ENCODE results near the gene RTP4.

The RTP4 gene

DNA sequence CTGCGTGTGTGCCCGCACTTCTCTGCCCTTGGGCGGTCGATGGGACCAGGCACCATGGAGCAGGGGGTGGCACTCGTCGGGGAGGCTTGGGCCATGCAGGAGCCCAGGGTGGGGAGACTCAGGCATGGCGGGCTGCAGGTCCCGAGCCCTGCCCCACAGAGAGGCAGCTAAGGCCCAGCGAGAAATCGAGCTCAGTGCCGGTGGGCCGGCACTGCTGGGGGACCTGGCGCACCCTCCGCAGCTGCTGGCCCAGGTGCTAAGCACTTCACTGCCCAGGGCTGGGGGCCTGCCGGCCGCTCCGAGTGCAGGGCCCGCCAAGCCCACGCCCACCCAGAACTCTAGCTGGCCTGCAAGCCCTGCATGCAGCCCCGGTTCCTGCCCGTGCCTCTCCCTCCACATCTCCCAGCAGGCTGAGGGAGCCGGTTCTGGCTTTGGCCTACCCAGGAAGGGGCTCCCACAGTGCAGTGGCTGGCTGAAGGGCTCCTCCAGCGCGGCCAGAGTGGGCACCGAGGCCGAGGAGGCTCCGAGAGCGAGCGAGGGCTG lies 553 bp upstream of the RTP4 start:
- DNase-seq (ENCODE audit: low read depth), result no peak
- H3K4me3 ChIP-seq (ENCODE audit: low read length), result no peak overlapping the region
- TF ChIP-seq, protein P1, sequence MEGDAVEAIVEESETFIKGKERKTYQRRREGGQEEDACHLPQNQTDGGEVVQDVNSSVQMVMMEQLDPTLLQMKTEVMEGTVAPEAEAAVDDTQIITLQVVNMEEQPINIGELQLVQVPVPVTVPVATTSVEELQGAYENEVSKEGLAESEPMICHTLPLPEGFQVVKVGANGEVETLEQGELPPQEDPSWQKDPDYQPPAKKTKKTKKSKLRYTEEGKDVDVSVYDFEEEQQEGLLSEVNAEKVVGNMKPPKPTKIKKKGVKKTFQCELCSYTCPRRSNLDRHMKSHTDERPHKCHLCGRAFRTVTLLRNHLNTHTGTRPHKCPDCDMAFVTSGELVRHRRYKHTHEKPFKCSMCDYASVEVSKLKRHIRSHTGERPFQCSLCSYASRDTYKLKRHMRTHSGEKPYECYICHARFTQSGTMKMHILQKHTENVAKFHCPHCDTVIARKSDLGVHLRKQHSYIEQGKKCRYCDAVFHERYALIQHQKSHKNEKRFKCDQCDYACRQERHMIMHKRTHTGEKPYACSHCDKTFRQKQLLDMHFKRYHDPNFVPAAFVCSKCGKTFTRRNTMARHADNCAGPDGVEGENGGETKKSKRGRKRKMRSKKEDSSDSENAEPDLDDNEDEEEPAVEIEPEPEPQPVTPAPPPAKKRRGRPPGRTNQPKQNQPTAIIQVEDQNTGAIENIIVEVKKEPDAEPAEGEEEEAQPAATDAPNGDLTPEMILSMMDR (IDR thresholded peaks at IDR 0.05; ENCODE audit: insufficient read depth, low read depth, low read length, missing control alignments), result no peak

DNA sequence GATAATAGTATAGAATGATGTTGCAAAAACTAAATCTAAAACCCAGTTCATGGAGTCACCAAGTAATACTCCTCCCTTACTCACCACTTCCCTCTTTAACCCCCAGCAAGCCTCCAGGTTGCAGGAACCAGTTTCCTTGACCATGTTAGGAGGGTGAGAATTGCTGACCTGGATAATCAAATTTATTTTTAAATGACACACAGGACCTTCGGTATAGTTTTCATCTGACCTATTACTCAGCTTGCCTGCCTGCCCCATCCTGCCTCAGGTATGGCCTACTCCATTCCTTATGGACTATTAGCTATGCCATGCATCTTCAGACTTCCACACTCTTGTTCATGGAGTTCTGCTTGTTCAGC lies 883 bp downstream of the RTP4 start:
- no peak overlapping the region for H3K4me3 ChIP-seq (ENCODE audit: low read length)
- peak; percentile 67 for DNase-seq (ENCODE audit: low read depth)
- TF ChIP-seq, protein P1 (IDR thresholded peaks at IDR 0.05; ENCODE audit: insufficient read depth, low read depth, low read length, missing control alignments), result no peak

DNA sequence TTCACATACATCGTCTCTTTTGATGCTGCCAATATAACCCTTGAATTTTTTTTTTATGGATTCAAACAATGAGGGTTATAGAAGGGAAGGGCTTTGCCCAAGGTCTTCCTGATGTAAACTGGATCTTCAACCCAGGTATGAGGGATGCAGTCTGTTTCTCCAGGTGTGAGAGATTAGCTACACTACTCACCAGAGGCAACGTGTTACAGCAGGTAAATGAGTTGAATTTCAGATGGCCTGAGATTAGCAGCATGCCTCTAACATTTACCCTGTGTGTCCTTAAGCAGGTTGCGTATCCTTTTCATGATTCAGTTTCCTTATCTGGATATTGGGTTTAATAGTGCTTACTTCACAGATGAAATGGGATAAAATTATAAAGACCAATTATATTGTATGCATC lies 1.9 kb downstream of the RTP4 start:
- DNase-seq (ENCODE audit: low read depth), result peak; percentile 70
- H3K4me3 ChIP-seq (ENCODE audit: low read length), result no peak overlapping the region
- TF ChIP-seq, protein P1 (IDR thresholded peaks at IDR 0.05; ENCODE audit: insufficient read depth, low read depth, low read length, missing control alignments), result no peak

GRCh38 chr3:187375581-187375980 lies 7.4 kb downstream of the RTP4 start:
- TF ChIP-seq, protein P1 (IDR thresholded peaks at IDR 0.05; ENCODE audit: insufficient read depth, low read depth, low read length, missing control alignments), result no peak
- DNase-seq (ENCODE audit: low read depth), result no peak
- no peak overlapping the region for H3K4me3 ChIP-seq (ENCODE audit: low read length)

- TF ChIP-seq, protein P1 (IDR thresholded peaks at IDR 0.05; ENCODE audit: insufficient read depth, low read depth, low read length, missing control alignments), result no peak
- no peak for DNase-seq (ENCODE audit: low read depth)
- H3K4me3 ChIP-seq (ENCODE audit: low read length), result no peak overlapping the region
Observed at GRCh38 chr3:187377842-187378241, 9.7 kb downstream of the RTP4 start.

GRCh38 chr3:187382609-187383151 lies 14.5 kb downstream of the RTP4 start:
- TF ChIP-seq, protein P1 (IDR thresholded peaks at IDR 0.05; ENCODE audit: insufficient read depth, low read depth, low read length, missing control alignments), result no peak
- no peak overlapping the region for H3K4me3 ChIP-seq (ENCODE audit: low read length)
- DNase-seq (ENCODE audit: low read depth), result no peak

GRCh38 chr3:187383246-187383645 lies 15.1 kb downstream of the RTP4 start:
- TF ChIP-seq, protein P1 (IDR thresholded peaks at IDR 0.05; ENCODE audit: insufficient read depth, low read depth, low read length, missing control alignments), result no peak
- no peak overlapping the region for H3K4me3 ChIP-seq (ENCODE audit: low read length)
- no peak for DNase-seq (ENCODE audit: low read depth)

Data from epithelial cell of esophagus (primary cell).